Medulla oblongata (tissue), 1 donor: ENCODE measurements around the gene WDR13.
"Not testable (repeated sequence)": the region's sequence is repeated elsewhere in the genome, so short reads cannot be mapped to it uniquely, and the experiment has no call there.

ENCODE experiments used
- DNase-seq: peaks from one replicate; pipeline ENCODE4 v3.0.0-alpha.2; 2015; ENCODE audit errors: extremely low spot score

Gene WDR13

DNA sequence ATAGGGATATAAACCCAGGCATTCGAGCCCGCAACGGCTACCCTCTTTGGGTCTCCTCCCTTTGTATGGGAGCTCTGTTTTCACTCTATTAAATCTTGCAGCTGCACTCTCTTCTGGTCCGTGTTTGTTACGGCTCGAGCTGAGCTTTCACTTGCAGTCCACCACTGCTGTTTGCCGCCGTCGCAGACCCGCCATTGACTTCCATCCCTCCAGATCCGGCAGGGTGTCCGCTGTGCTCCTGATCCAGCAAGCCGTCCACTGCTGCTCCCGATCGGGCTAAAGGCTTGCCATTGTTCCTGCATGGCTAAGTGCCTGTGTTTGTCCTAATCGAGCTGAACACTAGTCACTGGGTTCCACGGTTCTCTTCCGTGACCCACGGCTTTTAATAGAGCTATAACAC lies 57.5 kb downstream of the WDR13 start:
- DNase-seq, result not testable (repeated sequence)
